ENCODE data around the gene PDSS1.
A peak's percentile ranks its signal among the peaks of the same experiment; 100 is the strongest.

Gene PDSS1

GRCh38 chr10:26697922-26698608 is 564 bp downstream of the PDSS1 start:
- no peak for DNase-seq (ENCODE audit: extremely low read depth in 1 of 2, low read depth in 1 of 2)

DNA sequence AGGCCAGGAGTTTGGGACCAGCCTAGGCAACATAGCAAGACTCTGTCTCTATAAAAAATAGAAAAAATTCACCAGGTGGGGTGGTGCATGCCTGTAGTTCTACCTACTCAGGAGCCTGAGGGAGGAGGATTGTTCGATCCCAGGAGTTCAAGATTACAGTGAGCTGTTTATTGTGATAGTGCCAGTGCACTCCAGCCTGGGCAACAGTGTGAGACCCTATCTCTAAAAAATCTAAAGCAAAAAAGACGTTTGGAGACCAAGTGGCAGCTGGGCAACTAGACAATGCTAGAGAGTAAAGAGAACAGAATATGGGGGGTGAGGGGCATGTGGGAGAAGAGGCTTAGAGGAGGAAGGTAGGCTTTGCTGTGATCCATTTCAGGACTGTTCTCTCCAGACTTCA is 1.4 kb downstream of the PDSS1 start:
- DNase-seq (ENCODE audit: extremely low read depth in 1 of 2, low read depth in 1 of 2) = no peak

- no peak for DNase-seq (ENCODE audit: extremely low read depth in 1 of 2, low read depth in 1 of 2)
Observed at GRCh38 chr10:26699631-26700030, 2.1 kb downstream of the PDSS1 start.

DNA sequence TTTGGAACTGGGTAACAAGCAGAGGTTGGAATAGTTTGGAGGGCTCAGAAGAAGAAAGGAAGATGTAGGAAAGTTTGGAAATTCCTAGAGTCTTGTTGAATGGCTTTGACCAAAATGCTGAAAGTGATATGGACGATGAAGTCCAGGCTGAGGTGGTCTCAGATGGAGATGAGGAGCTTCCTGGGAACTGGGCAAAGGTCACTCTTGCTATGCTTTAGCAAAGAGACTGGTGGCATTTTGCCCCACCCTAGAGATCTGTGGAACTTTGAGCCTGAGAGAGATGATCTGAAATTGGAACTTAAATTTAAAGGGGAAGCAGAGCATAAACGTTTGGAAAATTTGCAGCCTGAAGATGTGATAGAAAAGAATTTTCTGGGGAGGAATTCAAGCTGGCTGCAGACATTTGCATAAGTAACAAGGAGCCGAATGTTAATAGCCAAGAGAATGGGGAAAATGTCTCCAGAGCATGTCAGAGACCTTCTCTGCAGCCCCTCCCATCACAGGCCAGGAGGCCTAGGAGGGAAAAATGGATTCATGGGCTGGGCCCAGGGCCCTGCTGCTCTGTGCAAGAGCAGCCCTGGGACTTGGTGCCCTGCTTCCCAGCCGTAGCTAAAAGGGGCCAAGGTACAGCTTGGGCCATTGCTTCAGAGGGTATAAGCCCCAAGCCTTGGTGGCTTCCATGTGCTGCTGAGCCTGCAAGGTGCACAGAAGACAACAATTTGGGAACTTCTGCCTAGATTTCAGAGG is 3.6 kb downstream of the PDSS1 start:
- DNase-seq (ENCODE audit: extremely low read depth in 1 of 2, low read depth in 1 of 2) = no peak

- no peak for DNase-seq (ENCODE audit: extremely low read depth in 1 of 2, low read depth in 1 of 2)
Observed at GRCh38 chr10:26703096-26703495, 5.6 kb downstream of the PDSS1 start.

DNA sequence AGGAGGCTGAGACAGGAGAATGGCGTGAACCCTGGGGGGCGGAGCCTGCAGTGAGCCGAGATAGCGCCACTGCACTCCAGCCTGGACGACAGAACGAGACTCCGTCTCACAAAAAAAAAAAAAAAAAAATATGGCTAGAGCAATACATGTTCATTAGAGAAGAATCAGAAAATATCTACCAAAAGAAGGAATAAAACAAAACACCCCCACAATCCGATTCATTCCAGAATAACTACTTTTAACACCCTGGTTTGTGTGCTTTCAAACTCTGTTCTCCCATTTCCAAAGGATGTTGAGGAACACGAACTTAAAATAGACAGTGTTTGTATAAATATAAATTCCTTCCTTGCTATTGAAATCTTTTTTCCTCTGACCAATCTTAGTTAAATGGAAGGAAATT is 6.5 kb downstream of the PDSS1 start:
- DNase-seq (ENCODE audit: extremely low read depth in 1 of 2, low read depth in 1 of 2) = no peak

- no peak for DNase-seq (ENCODE audit: extremely low read depth in 1 of 2, low read depth in 1 of 2)
Observed at GRCh38 chr10:26706206-26706605, 8.7 kb downstream of the PDSS1 start.

DNA sequence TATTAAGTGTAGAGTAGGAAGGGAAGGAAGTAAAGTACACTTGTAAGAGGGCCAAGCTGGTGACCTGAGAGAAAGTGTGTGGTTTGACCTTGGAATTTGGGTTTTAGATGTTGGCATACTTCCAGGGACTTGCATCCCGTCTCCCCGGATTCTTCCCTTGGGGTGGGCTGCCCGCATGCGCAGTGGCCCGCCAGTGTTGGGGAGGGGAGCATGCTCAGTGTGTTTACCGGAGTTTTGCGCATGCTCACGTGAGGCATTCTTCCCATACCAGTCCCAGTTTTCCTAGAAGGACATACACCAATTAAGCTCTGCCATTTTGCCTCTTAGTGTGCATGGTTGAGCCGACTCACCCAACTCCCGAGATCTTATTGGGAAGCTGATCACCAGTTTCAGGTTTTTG is 9.4 kb downstream of the PDSS1 start:
- no peak for DNase-seq (ENCODE audit: extremely low read depth in 1 of 2, low read depth in 1 of 2)

DNA sequence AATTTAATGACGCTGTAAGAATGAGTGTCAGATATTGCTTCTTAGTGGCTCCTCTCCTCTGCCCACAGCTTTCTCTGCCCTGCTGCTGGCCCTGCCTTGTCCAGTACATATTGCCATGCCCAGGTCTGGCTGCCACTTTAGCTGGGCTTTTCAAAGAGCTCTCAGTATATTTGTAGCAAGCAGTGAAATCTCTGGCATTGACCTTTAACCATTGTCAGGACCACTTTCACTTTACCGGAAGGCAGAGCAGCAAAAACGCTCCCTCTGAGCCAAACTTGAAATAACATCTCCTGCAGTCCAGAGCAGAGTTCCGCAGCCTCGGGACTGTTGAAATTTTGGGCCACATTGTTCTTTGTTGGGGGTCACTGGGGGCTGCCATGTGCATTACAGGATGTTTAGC is 13.8 kb downstream of the PDSS1 start:
- no peak for DNase-seq (ENCODE audit: extremely low read depth in 1 of 2, low read depth in 1 of 2)

DNA sequence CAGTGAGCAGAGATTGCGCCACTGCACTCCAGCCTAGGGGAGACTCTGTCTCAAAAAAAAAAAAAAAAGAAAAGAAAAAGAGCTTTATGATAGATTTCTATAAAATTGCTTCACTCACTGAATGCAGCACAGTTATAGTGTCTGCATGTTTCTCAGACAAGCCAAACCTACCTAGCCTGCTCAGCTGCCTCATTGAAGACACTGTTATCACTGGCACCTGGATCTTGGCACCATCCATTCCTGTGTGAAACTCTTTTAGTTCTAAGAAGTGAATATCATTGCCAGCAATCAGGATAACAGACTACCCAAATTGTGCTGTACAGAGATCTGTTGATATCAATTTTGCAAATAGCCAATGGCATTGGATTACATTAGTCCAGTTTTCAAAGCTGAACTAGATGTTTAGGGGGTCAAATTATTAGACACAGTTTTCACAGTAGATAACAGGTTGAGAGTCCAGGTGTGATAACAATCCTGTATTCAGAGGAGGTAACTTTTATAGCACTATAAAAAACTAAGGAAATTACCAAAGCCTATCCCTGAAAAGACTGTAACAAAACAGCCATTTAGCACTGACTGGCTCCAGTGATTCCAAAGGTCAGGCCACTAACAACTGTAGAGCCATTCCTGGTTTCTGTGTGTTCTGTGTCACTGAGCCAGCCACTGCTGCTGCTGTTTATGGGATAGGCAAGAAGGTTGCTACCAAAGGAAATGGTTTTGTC is 17.1 kb downstream of the PDSS1 start:
- DNase-seq (ENCODE audit: extremely low read depth in 1 of 2, low read depth in 1 of 2) = no peak

DNA sequence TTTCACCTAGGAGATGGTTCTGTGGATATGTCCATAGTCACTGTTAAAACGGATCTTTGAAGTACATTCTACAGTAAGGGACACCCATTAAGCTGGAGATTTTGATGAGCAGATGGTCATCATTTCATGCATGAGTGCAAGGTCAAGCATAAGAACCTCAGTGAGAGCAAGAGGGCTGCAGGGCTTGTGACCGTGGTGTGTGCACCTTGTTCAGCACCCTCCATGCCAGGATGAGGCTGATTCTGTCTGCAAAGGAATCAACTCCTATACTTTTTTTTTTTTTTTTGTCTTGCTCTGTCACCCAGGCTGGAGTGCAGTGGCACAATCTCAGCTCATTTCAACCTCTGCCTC is 17.6 kb downstream of the PDSS1 start:
- DNase-seq (ENCODE audit: extremely low read depth in 1 of 2, low read depth in 1 of 2) = no peak

GRCh38 chr10:26717476-26717875 is 20.0 kb downstream of the PDSS1 start:
- DNase-seq (ENCODE audit: extremely low read depth in 1 of 2, low read depth in 1 of 2) = no peak

DNA sequence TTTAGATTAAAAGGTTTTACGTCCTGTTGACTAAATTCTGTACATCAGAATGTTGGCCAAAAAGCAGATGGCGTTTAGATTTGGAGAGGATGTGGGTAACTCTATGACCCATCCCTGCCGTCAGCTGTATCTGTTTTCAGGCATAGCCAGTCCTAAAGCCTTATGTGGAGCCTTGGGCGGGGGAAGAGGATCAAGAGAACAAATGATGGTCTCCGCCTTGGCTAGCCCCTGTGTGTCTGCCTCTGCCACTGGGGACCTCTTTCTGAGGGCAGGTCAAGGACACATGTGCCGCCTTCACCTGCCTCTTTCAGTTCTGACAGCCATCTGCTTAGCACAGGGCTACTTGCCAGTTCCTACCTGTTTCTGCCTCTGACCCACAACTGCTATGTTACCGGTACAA is 24.1 kb downstream of the PDSS1 start:
- DNase-seq (ENCODE audit: extremely low read depth in 1 of 2, low read depth in 1 of 2) = peak; percentile 16 to 37

GRCh38 chr10:26723016-26723415 is 25.5 kb downstream of the PDSS1 start:
- DNase-seq (ENCODE audit: extremely low read depth in 1 of 2, low read depth in 1 of 2) = no peak

- no peak for DNase-seq (ENCODE audit: extremely low read depth in 1 of 2, low read depth in 1 of 2)
Observed at GRCh38 chr10:26725837-26726727, 28.6 kb downstream of the PDSS1 start.

GRCh38 chr10:26727005-26727404 is 29.5 kb downstream of the PDSS1 start:
- DNase-seq (ENCODE audit: extremely low read depth in 1 of 2, low read depth in 1 of 2) = no peak

DNA sequence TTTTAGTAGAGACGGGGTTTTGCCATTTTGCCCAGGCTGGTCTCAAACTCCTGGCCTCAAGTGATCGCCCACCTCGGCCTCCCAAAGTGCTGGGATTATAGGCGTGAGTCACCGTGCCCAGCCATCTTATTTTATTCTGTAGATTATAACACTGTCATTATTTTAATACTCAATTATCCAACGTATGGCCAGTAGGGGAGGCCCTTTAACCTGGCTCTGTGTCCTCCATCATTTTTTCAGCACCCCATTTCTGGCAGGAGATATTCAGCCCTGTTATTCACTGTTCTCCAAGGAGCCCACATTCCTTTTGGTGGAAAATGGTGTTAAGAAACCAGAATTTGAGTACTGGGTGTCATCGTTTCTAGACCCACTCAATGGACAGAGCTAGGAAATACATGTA is 31.5 kb downstream of the PDSS1 start:
- no peak for DNase-seq (ENCODE audit: extremely low read depth in 1 of 2, low read depth in 1 of 2)

- no peak for DNase-seq (ENCODE audit: extremely low read depth in 1 of 2, low read depth in 1 of 2)
Observed at GRCh38 chr10:26729395-26729794, 31.9 kb downstream of the PDSS1 start.

GRCh38 chr10:26730552-26730951 is 33.1 kb downstream of the PDSS1 start:
- DNase-seq (ENCODE audit: extremely low read depth in 1 of 2, low read depth in 1 of 2) = no peak

DNA sequence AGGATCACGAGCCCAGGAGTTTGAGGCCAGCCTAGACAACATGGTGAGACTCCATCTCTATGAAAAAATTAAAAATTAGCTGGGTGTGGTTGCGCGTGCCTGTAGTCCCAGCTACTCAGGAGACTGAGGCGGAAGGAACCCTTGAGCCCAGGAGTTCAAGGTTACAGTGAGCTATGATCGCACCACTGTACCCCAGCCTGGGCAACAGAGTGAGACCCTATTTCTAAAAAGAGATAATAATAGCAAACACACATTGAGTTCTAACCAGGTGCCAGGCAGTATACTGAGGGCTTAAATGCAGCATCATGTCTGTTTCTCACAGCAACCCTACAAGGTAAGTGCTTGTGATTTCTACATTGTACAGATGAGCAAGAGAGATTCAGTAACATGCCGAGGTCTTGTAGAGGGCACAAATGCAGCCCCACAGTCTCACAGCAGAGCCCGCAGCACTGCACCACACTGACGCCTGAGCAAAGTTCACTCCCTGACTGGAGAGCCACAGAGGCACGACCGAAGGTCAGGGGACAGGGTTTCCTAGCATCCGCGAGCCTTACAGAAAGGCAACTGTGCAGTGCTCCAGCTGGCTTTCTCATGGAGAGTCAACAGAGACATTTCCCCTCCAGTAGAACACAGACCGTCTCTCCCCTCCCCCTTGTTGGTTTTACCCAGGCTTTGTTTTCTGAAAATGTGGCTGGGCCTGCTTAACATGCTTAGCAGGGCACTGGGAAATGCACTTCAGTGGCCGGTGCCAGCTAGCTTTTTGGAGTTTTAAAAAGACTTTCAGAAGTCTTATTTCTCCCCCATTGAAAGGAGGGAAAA is 36.5 kb downstream of the PDSS1 start:
- no peak for DNase-seq (ENCODE audit: extremely low read depth in 1 of 2, low read depth in 1 of 2)

Measured in stimulated activated CD8-positive, alpha-beta memory T cell treated with anti-CD3 and anti-CD28 coated beads, Interleukin-7, amount 100 ng/mL, for 48 hours (primary cell).